Keratinocyte (primary cell): ENCODE results near the gene NIPBL. TPM values are rescaled to one million over a fixed set of nuclear protein-coding genes. Genes with fewer than 3 reads are reported as not detected.

Source experiments
- DNase-seq: peaks from one replicate; pipeline ENCODE4 v3.0.0-alpha.2; 2011; ENCODE audit warnings: low read depth, missing footprints, low spot score
- FAIRE-seq: peaks from 2 replicates; lab custom pipeline; 2011; peaks lifted over from hg19 to GRCh38; lab: Jason Lieb, UNC
- H2AFZ ChIP-seq: 2 replicates; pipeline ENCODE4 v1.6.0; 2012; ENCODE audit warnings: low read length, control low read depth, inconsistent platforms; ENCODE audit not compliant: control insufficient read depth
- H3K27ac ChIP-seq: 2 replicates; pipeline ENCODE4 v1.5.1; 2011; ENCODE audit warnings: low read length; ENCODE audit not compliant: control insufficient read depth, insufficient read depth
- H3K27me3 ChIP-seq: 3 replicates; pipeline ENCODE4 v1.6.0; 2011; ENCODE audit warnings: low read length; ENCODE audit not compliant: control insufficient read depth, insufficient read depth; ENCODE audit errors: extremely low read depth
- H3K36me3 ChIP-seq, 2 experiments: 2 replicates in 1 of 2; 3 replicates in 1 of 2; pipeline ENCODE4 v1.5.1; 2011; ENCODE audit warnings: low read length in 2 of 2, mild to moderate bottlenecking in 1 of 2; ENCODE audit not compliant: control insufficient read depth in 2 of 2, insufficient read depth in 2 of 2; ENCODE audit errors: extremely low read depth in 1 of 2
- H3K4me1 ChIP-seq: 3 replicates; pipeline ENCODE4 v1.5.1; 2011; ENCODE audit warnings: low read length; ENCODE audit not compliant: control insufficient read depth, insufficient read depth; ENCODE audit errors: extremely low read depth
- H3K4me2 ChIP-seq: 3 replicates; pipeline ENCODE4 v1.6.0; 2011; ENCODE audit warnings: low read depth, low read length; ENCODE audit not compliant: control insufficient read depth, insufficient read depth; ENCODE audit errors: extremely low read depth
- H3K4me3 ChIP-seq, 3 experiments: fragments of 200-600 bp in 1 of 3; sonication (generic) in 1 of 3; 2 replicates in 2 of 3; 3 replicates in 1 of 3; pipeline ENCODE4 v1.5.1; 2011 to 2016; ENCODE audit warnings: low read length in 3 of 3, mild to moderate bottlenecking in 3 of 3, control low read depth in 2 of 3, inconsistent platforms in 1 of 3, low read depth in 1 of 3, mixed read lengths in 1 of 3, mixed run types in 1 of 3, moderate library complexity in 1 of 3; ENCODE audit not compliant: control insufficient read depth in 2 of 3, insufficient read depth in 2 of 3; ENCODE audit errors: extremely low read depth in 1 of 3
- H3K79me2 ChIP-seq: 2 replicates; pipeline ENCODE4 v1.6.0; 2012; ENCODE audit warnings: low read length; ENCODE audit not compliant: control insufficient read depth, insufficient read depth
- H3K9ac ChIP-seq: 3 replicates; pipeline ENCODE4 v1.6.0; 2011; ENCODE audit warnings: low read length; ENCODE audit not compliant: control insufficient read depth, insufficient read depth; ENCODE audit errors: extremely low read depth
- H3K9me1 ChIP-seq: 3 replicates; pipeline ENCODE4 v1.6.0; 2011; ENCODE audit warnings: low read length; ENCODE audit not compliant: control insufficient read depth, insufficient read depth; ENCODE audit errors: extremely low read depth
- H3K9me3 ChIP-seq: 2 replicates; pipeline ENCODE4 v1.5.1; 2012; ENCODE audit warnings: low read depth, low read length; ENCODE audit not compliant: control insufficient read depth
- H4K20me1 ChIP-seq: 3 replicates; pipeline ENCODE4 v1.6.0; 2011; ENCODE audit warnings: low read length; ENCODE audit not compliant: control insufficient read depth, insufficient read depth; ENCODE audit errors: extremely low read depth
- CTCF ChIP-seq, 3 experiments: IDR thresholded peaks in 1 of 3; conservative IDR thresholded peaks in 1 of 3; optimal IDR thresholded peaks in 1 of 3; 2 replicates in 2 of 3; 3 replicates in 1 of 3; pipeline versions ENCODE3 to v1.5.1; 2011; ENCODE audit warnings: low read length in 3 of 3, mild to moderate bottlenecking in 3 of 3, moderate library complexity in 2 of 3, control low read depth in 1 of 3, inconsistent platforms in 1 of 3; ENCODE audit not compliant: insufficient read depth in 2 of 3; ENCODE audit errors: extremely low read depth in 1 of 3
- EZH2 ChIP-seq: IDR thresholded peaks from one replicate; pipeline ENCODE4 v1.6.1; 2012; ENCODE audit warnings: inconsistent platforms, mild to moderate bottlenecking, low read length, moderate library complexity
- dilution Hi-C: fragments of 300-500 bp; cut with MboI; formaldehyde crosslinking; loops from one replicate; pipeline ENCODE4 v1.7.0; 2020; ENCODE audit warnings: low sequenced_read_pairs; ENCODE audit not compliant: extremely low pct_ligation_motif_present
- polyA plus RNA-seq, 5 experiments: library from polyadenylated mRNA; depleted of rRNA in 3 of 5; stranded (reverse) in 3 of 5; stranded (forward) in 1 of 5; unstranded in 1 of 5; fragments of >200 nt; gene quantifications; 1 replicate in 1 of 5; 2 replicates in 3 of 5; 3 replicates in 1 of 5; pipeline versions ENCODE4 v1.2.1 to v1.2.3, GENCODE V29; 2011 to 2012; ENCODE audit warnings: missing spikeins in 2 of 5, low read depth in 1 of 5, low replicate concordance in 1 of 5

The NIPBL gene
- polyA plus RNA-seq, 1 donor (not counting 4 experiments of a cell fraction or from before 2014, with no cell fraction given) = 23.4 TPM

DNA sequence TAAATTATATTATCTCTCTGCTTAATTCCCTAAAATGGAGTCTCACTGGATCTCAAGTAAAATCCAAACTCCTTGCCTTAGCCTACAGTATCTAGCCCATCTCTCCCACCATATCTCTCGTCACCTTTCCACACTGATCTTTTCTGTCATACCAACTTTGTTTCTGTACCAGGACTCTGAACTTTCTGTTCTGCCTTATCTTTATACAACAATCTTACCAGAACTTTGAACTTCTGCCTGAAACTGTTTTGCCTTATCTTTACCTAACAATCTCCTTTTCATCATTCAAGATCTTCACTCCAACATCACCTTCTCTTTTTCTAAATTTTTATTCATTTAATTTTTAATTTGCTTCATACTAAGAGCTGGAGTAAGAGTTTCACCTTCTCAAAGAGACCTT lies 233.6 kb downstream of the NIPBL start:
- no peak for TF ChIP-seq EZH2
- H3K9ac ChIP-seq = no peak overlapping the region
- no peak overlapping the region for H3K27ac ChIP-seq
- H3K4me3 ChIP-seq = no peak overlapping the region
- H4K20me1 ChIP-seq = no peaks in the 10 kb centered on the region
- DNase-seq (no peak), FAIRE-seq (no peak)
- no peak overlapping the region for H3K4me2 ChIP-seq
- no peak overlapping the region for H2AFZ ChIP-seq
- H3K79me2 ChIP-seq = no peaks in the 10 kb centered on the region
- H3K9me1 ChIP-seq = no peaks in the 10 kb centered on the region
- H3K27me3 ChIP-seq = no peaks in the 10 kb centered on the region
- H3K36me3 ChIP-seq = peaks cover 0 to 4% of the 10 kb centered on the region in 2 experiments
- H3K9me3 ChIP-seq = no peaks in the 10 kb centered on the region
- dilution Hi-C loops = no loop called here
- no peaks in the 10 kb centered on the region for H3K4me1 ChIP-seq

DNA sequence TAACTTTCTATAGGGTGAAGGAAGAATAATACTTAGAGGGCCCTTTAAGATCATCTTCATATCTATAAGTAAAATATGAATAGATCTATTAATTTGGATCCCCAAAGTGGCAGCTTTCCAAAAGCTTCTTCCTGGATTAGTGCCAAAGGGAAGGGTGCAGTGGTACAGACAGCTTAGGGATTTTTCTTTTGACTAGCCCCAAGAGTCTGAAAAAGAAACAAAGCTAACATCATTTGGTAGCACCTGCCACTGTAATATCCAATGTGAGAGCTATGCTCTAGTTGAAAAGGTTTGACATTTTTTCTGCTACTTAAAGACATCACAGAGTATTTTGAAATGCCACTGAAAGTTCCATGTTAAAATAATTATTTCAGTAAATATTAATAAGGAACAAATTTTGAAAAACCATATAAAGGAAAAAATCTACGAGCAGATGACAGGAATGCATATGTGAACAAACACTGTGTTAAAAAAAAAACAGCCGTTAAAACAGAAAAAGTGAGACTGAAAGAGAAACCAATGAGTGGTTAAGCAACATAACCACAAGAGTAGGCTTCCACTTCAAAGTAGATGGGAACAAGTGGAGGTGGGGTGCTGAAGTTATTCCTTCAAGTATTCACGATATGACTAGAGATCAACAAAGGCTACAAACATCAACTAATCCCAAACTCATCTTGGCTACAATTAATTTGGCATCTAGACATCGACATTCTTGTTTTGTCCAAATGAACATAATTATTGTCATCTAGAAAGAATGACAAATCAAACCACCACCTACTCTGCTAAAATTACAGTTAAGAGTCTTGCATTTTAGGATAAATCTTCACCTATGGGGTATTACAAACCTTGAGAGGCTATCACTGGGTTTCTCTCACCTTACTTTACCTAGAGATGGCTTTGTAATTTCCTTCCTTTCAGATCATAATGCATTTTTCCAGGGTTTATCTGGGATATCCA lies 235.1 kb downstream of the NIPBL start:
- TF ChIP-seq EZH2 = no peak
- TF ChIP-seq CTCF (optimal IDR thresholded peaks at IDR 0.05 in 1 of 3, IDR thresholded peaks at IDR 0.05 in 1 of 3, conservative IDR thresholded peaks at IDR 0.05 in 1 of 3; ENCODE audit: extremely low read depth in 1 of 3, insufficient read depth in 2 of 3, low read length in 3 of 3) = no peak
- Histone ChIP-seq H3K4me3 (no peak overlapping the region), H2AFZ (no peak overlapping the region), H3K9me1 (no peaks in the 10 kb centered on the region), H3K9ac (no peak overlapping the region), H3K27ac (no peak overlapping the region), H3K4me1 (no peaks in the 10 kb centered on the region), H3K27me3 (no peaks in the 10 kb centered on the region), H4K20me1 (no peaks in the 10 kb centered on the region), H3K36me3 (peaks cover 0 to 4% of the 10 kb centered on the region in 2 experiments), H3K9me3 (no peaks in the 10 kb centered on the region), H3K79me2 (no peaks in the 10 kb centered on the region), H3K4me2 (no peak overlapping the region)
- DNase-seq (no peak), FAIRE-seq (no peak)
- dilution Hi-C loops = no loop called here
